SKM-1 (cell line): ENCODE data around the gene PACS1.
"Not testable (repeated sequence)": the region's sequence is repeated elsewhere in the genome, so short reads cannot be mapped to it uniquely, and the experiment has no call there.

ENCODE experiments used
- DNase-seq: peaks from one replicate; lab custom pipeline; 2025; ENCODE audit not compliant: unreplicated experiment; lab: John Stamatoyannopoulos, UW

Gene PACS1

DNA sequence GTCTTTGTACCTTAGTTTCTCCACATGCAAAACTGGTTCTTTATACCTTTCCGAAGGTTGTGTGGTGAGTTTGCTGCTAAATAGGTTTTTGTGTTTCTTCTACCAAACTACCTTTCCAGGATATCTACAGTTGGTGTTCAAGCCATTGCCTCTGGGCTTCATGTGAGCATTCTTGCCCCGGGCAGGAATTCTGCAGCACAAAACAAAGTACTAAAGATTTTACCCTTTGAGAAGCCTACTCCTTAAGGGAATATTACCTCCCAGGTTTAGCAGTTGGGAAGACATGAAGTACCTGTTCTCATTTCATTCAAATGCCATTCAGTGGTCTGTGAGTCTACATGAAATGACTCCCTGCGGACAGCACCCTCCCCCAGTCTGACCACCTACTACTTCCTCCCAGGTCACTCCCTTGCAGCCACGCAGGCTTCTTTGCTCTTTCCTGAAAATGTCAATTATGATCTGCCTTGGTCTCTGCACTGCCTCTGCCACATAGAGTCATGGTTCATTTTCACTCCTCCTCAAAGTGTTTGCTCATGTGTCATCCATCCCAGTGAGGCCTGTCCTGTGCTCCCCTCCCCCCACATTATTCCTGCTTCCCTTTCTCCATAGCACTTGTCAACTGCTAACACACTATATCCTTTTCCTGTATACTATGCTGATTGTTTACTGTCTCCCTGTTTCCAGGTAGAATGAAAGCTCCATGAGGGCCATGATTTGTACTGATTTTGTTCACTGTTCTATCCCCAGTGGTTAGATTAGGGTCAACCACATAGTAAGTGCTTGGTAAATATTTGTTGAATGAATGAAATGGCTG, 36.9 kb downstream of the PACS1 start:
- no peak for DNase-seq

DNA sequence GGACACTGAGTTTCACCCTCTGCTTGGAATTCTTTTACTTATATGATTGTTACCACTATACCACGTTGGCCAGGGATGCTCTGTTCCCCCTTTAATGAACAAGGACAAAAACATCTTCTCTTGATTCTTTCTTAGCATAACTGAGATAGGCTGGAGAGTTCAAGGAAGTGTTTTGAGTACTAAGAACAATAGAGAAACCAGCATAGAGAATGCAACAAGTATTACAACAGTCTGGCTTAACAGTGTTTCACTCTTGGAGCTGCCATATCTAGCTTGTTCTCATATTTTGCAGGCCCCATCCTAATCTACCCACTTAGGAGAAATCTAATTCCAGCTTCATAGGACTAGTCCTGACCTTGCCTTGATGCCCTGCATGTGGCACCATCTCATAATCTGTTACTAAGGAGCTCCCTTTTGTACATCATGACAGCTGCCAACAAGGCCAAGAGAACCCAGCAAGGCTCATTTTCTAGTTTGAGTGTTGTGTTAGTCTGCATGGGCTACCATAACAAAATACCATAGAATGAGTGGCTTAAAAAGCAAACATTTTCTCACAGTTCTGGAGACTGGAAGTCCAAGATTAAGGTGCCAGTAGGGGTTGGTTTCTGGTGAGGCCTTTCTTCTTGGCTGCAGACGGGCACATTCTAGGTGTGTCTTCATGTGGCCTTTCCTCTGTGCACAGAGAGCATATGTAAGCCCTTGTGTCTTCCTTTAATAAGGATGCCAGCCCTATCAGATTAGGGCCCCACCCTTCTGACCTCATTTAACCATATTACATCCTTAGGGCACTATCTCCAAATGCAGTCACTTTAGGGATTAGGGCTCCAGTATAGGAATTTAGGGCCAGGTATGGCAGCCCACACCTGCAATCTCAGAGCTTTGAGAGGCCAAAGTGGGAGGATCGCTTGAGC, 37.8 kb downstream of the PACS1 start:
- DNase-seq: no peak

DNA sequence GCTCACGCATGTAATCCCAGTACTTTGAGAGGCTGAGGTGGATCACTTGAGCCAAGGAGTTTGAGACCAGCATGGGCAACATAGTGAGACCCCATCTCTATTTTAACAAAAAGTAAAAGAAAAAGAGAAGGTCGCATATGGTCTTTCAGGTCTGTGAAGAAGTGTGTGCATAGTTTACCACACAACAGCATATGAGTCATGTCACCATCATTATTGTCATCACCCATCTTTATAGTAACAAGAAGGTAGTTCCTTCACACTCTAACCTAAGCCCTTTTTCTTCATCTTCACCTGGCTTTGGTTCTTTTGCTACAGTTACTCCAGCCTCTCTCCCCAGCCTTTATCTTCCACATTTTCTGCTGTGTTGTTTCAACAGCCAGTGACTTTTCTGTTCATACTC, 39.2 kb downstream of the PACS1 start:
- no peak for DNase-seq

DNA sequence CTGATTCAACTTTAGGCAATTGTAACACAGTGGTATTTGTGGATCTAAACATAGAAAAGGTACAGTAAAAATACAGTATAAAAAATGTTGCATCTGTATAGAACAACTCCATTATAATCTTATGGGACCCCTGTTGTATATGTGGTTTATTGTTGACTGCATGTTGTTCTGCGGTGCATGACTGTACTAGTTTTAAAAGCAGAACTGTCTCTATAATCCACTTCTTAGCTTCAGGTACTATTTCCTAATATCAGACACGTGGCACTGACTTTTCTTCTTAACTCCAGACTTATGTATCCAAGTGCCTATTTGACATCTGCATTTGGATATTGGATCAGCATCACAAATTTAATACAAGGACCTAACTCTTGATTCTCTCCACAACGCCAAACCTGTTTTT, 41.1 kb downstream of the PACS1 start:
- no peak for DNase-seq

DNA sequence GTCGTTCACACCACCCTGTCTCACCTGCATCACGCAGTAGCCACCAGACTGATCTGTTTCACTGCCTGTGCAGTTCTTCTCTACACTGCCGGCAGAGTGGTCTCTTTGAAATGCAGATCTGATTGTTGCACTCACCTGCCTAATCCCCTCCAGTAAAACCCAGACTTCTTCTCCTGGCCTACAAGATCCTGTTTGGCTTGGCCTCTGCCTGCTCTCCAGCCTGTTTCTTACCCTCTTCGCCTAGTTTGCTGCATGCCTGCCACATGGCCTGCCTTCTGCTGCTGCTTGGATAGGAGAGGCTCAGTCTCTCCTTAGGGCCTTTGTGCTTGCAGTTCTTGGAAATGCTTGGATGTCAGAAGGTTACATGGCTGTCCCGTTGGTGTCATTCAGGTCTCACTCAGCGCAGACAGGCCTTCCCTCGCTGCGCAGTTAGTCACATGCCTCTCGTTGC, 42.0 kb downstream of the PACS1 start:
- DNase-seq: no peak

DNA sequence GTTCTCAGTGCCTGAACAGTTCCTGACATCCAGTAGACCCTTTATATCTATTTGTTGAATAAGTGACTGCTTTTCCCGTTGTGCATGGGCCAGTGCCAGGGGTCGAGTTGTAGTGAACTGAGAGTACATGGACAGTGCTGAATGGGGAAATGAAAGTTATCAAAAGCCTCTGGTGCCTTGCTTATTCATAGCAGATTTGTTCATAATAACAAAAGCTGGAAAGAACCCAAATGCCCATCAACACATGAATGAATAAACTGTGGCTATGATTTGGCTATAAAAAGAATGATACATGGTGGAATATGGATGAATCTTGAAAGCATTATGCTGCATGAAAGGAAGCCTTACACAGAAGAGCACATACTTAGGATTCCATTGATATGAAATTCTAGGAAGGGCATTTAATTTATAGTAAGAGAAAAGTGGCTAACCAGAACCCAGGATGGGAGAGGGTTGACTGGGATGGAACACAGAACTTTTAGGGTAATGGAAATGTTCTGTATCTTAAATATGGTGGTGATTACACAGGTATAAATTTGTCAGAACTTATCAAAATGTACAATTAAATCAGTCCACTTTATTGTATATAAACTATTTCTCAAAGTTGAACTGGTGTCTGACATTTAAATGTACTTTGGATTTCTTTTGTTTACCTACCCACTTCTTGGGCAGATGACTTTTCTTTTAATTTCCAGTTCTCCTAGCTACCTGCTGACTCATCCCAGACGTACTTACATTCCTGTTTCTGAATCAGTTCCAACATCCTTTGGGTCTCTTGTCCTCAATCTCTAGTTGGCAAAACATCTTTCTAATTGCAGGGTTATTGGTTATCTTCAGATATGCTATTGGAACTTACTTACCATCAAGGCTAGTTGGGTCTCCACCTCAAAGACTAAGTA, 42.8 kb downstream of the PACS1 start:
- no peak for DNase-seq

DNA sequence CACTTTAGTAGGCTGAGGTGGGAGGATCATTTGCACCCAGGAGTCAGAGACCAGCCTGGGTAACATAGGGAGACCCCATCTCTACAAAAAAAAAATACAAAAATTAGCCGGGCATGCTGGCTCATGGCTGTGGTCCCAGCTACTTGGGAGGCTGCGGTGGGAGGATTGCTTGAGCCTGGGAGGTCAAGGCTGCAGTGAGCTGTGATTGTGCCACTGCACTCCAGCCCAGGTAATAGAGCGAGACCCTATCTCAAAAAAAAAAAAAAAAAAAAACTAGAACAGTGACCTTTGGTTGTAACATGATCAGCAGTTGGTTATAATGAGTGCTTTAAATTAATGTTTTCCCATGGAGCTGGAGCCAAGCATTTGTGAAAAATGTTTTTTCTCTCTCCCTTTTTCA, 44.9 kb downstream of the PACS1 start:
- DNase-seq: not testable (repeated sequence)

DNA sequence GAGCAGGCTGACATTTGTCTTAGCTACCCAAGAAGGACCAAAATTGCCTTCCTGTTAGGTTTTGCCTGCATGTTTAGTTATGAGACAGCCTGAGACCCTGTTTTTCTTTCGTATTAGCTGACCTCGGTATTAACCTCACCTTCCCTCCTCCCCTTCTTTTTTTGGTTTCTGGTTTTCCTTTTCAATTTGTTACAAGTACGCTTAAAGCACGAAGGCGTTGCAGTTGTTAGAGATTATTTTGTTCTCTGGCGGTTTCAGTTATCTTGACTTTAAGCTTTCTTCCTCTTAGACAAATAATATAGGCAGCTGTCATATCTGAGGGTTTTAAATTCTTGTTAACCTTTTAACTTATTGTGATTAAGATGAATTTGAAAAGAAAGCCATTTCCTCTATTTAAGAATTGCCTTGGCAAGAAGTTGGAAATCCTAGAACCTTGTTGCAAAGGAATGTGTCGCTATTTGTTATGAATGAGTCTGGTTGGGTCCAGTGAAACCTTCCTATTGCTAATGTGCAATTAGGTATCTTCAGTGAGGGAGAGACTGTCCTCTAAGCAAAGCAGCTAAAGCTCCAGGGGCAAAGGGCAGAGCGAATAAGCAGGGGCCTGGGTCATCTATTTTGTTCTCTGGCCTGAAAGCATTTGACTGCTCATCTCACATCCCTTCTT, 45.7 kb downstream of the PACS1 start:
- DNase-seq: no peak

DNA sequence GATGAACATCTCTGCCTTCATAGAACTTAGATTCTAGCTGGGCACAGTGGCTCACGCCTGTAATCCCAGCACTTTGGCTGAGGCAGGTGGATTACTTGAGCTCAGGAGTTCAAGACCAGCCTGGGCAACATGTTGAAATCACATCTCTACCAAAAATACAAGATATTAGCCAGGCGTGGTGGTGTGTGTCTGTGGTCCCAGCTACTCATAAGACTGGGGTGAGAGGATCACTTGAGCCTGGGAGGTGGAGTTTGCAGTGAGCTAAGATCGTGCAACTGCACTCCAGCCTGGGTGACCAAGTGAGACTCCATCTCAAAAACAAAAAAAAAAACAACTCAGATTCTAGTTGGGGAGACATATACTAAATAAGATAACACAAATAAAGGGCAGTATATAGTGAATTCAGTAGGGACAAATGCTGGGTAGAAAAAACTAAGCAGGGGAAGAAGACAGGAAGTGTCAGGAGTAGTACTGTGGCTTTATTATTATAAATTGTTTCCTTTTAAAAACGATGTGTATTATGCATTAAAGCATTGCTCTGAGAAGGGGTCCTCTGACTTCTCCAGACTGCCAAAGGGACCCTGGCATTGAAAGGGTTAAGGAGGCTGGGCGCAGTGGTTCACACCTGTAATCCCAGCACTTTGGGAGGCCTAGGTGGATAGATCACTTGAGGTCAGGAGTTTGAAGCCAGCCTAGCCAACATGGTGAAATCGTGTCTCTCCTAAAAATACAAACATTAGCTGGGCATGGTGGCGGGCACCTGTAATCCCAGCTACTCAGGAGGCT, 46.7 kb downstream of the PACS1 start:
- DNase-seq: no peak

DNA sequence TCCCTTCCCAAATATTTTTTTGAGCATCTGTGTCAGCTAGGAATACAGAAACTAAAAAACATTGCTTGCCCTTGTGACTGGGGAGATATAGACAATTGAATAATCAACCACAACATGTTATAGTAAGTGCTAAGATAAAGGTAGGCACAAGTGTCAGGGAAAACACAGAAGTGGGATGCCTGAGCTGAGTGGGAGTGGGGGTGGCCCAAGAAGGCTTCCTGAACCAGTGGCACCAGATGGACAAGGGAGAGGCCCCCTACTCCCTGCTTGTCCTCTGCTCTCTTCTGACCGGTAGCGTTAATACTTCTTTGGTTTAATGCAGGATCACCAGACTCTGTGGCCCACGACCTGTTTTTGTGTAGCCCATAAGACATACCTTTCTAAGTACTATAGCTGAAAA, 48.8 kb downstream of the PACS1 start:
- DNase-seq: no peak

DNA sequence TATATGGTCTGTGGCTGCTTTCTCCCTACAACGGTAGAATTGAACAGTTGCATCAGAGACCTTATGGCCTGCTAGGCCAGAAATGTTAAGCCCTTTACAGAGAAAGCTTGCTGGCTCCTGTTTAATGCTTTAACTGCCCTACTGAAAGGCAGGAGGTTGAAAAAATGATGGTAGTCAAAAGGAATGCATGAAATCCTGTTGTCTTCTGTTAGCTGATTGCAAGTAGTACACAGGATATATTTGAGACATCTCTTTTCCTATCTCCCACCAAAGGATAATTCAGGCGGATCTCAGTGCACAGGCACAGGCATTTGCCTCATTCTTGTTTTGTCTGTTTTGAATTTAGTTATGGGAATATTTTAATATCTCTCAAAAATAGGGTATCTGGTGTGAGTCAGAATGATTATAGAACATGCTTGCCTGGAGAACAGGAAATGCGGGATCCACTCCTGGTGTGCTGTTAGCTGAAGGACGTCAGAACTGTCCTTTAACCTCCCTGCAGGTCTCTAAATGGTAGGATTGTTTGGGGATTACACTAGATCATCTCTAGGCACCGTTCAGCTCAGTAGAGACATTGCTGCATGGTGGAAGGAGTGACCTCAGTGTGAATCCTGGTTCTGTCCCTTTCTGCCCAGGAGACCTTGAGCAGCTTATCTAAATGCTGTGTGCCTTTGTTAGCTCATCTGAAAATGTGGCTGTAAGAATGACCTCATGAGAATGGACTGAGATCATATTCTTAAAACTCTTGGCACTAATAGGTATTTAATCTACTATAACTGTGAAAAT, 49.5 kb downstream of the PACS1 start:
- no peak for DNase-seq

DNA sequence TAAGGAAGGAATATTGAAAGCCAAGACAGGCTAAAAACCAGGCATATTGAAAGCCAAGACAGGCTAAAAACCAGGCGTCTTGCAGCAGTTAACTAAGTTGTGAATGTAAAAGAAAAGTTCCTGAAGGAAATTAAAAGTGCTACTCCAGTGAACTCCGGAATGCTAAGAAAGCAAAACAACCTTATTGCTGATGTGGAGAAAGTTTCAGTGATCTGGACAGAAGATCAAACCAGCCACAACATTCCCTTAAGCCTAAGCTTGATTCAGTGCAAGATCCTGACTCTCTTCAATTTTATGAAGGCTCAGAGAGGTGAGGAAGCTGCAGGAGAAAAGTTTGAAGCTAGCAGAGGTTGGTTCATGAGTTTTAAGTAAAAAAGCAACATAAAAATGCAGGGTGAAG, 51.4 kb downstream of the PACS1 start:
- DNase-seq: no peak

DNA sequence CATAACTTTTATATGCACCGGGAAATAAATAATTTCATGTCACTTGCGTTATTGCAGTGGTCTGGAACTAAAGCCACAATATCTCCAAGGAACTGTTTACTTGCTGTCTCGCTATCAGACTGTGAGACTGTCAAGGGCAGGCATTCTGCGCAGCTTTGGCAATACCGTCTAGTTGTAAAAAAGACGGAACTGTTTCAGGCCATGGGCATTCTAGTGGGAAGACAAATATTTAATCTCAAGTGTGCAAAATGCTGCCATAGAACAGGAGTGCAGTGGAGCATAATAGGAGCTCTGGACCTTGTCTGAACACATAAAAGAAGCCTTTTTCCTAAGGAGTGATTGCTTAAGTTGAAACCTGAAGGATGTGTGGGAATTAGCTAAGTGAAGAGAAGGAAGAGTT, 53.8 kb downstream of the PACS1 start:
- DNase-seq: no peak

DNA sequence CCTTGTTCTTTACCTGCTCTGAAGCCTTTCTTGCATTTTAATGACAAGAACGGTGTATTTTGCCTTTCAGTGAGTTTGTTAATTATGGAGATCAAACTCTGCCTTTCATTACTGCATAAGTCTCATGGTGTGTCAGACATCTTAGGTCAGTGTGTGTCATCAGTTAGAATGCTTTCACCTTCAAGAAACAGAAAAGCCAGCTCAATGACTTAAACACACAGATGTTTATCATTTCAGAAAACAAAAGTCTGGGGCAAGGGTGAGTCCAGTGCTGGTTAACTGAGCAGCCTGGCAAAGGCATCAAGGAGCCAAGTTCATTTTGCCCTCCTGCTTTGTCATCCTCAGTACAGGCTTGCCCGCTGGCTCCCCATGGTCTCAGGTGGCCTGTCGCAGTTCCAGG, 54.5 kb downstream of the PACS1 start:
- DNase-seq: no peak

DNA sequence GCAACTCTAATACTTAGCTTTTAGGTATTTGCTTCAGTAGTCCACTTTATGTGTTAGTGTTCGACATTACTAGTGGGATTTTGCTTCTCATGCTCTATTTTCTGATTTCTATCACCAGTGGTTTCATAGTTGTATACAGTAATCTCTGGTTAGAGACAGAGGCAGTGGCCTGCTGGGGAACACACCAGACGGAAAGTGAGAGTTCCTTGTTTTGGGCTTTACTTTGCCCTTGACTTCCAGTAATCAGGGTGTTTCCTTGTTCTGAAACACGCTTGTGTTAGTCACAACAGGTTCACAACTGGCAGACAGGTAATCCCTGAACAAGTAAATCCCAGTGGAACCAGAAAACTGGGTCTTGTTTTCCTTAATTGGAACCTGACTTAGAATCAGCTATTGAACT, 56.0 kb downstream of the PACS1 start:
- DNase-seq: no peak

DNA sequence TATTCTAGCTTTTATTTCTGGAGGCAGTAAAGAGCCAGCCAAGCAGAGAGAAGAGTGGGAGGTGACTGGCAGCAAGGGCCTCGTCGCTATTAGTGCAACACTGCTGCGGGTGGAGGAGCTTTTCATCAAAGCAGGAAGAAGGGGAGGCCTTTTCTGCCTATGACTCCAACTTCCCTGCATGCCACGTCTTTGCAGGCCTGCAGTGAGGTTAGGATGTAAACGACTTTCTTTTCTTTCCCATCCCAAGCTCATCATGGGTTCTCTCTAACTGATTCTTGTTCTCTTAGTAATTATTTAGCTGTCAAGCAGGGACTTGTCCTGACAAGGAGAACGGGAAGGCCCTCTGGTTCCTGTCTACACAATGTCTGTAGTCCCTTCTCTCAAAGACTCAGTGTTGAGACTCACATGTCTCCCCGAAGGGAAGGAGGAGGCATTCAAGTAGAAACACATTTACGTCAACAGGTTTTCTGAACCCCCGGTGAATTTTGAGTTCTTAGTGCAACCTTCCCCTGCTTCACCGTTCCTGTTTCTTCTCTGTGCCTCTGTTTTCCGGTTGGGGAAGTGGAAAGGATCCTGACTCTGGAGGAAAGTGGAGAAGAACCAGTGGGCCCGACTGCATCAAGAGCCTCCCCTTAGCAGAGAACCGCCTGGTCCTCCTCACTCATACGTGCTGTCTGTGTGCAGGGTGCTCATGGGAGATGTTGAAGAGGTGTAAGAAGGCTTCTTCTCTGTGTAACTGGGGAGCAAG, 56.9 kb downstream of the PACS1 start:
- peak; percentile 55 for DNase-seq

DNA sequence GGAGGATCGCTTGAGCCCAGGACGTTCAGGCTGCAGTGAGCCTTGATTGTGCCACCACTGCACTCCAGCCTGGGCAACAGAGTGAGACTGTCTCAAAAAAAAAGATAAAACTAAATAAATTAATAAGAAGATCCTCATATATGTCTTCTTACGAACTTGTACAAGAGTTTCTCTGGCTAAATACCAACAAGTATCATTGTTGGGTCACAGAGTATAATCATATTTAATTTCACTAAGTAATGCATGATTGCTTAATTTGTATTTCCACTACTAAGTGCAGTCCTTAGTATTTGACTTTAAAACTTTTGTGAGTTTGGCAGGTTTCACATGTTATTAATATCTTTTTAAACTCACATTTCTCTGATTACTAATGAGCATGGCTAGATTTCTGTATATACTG, 60.9 kb downstream of the PACS1 start:
- no peak for DNase-seq

DNA sequence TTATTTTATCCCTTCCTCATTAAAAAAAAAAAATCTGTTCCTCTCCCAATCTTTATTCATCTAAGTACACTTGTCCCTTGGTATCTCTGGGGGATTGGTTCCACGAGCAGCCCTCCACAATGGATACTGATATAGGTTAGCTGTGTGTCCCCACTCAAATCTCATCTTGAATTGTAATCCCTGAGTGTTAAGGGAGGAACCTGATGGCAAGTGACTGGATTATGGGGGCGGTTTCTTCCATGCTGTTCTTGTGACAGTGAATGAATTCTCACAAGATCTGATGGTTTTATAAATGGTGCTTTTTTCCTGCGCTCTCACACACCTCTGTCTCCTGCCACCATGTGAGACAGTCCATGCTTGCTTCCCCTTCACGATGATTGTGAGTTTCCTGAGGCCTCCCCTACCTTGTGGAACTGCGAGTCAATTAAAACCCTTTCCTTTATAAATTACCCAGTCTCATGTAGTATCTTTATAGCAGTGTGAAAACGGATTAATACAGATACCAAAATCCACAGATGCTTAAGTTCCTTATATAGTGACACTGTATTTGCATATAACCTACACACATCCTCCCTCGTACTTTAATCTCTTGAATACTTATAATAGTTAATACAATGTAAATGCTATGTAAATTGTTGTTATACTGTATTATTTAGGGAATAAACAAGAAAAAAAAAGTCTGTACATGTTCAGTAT, 62.0 kb downstream of the PACS1 start:
- DNase-seq: no peak
